Measurements from ENCODE around the gene HYPK.

HYPK gene

GRCh38 chr15:43852607-43853006, 52.2 kb downstream of the HYPK start:
- WGBS (ENCODE audit: insufficient coverage, insufficient read length), result no CpG with 5 or more reads among the region's 4 CpGs

More at GRCh38 chr15:43852607-43853006, 52.2 kb downstream of the HYPK start:
- DNase-seq (ENCODE audit: low read depth, low spot score), result no peak
- 0 out of 2 replicates have a peak, but pooled peaks cover 2% of the 10 kb centered on the region for H3K36me3 ChIP-seq (ENCODE audit: control insufficient read depth, insufficient read depth, low read length)
- H3K27ac ChIP-seq (ENCODE audit: low read length), result no peak overlapping the region
- no peak overlapping the region for H3K4me3 ChIP-seq (ENCODE audit: low read length)
- no peaks in the 10 kb centered on the region; the same call in 1 of the 2 replicates for H3K4me1 ChIP-seq (ENCODE audit: control insufficient read depth, insufficient read depth, low read length)
- H3K9me3 ChIP-seq (ENCODE audit: control insufficient read depth, insufficient read depth, low read length), result no peaks in the 10 kb centered on the region
- no peaks in the 10 kb centered on the region for H3K27me3 ChIP-seq (ENCODE audit: control insufficient read depth, insufficient read depth, low read length)

All from iPS DF 6.9 (cell line).